HG03060 (cell line): Measurements from ENCODE around the gene CD28.
"Not testable (repeated sequence)": the region's sequence is repeated elsewhere in the genome, so short reads cannot be mapped to it uniquely, and the experiment has no call there.

Source experiments
- ATAC-seq: cut with Tn5 transposase; IDR thresholded peaks from one replicate; pipeline ENCODE4 v1.9.1; 2021; ENCODE audit warnings: low read depth, moderate number of reproducible peaks; ENCODE audit not compliant: unreplicated experiment

The CD28 gene

GRCh38 chr2:203780231-203780630, 73.8 kb downstream of the CD28 start:
- no peak for ATAC-seq

- no peak for ATAC-seq
Measured at GRCh38 chr2:203781151-203781550, 74.7 kb downstream of the CD28 start.

DNA sequence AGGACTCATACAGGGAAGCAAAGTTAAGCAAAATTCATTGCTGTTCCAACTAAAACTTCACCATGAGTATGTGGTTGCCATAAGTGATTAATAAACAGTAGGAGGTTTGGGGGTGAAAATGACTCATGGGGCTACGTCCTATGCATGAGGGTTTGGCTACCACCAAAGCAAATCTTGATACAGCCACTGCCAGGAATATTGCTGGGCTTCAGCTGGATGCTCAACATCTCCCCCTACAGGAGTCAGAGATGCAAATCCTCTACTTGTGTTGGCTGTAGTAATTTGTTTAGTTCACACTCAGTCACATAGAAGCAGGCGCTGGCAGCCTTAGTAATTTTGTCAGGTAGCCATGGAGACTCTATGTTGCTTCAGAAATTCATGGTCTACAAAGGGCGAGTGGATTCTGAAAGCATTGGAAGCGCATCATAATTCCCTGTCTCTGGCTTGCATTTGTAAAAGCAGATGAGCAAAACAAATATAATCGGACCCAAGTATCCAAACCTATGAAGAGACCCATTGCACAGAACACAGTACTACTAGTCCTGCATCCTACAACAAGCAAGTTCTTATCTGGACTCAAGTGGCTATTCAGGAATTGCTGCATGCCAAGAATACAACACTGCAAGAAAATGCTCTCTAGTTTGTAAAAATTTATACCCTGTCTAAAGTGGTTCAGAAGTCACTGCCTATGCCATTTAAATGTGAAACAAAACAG, 76.0 kb downstream of the CD28 start:
- ATAC-seq, result no peak

DNA sequence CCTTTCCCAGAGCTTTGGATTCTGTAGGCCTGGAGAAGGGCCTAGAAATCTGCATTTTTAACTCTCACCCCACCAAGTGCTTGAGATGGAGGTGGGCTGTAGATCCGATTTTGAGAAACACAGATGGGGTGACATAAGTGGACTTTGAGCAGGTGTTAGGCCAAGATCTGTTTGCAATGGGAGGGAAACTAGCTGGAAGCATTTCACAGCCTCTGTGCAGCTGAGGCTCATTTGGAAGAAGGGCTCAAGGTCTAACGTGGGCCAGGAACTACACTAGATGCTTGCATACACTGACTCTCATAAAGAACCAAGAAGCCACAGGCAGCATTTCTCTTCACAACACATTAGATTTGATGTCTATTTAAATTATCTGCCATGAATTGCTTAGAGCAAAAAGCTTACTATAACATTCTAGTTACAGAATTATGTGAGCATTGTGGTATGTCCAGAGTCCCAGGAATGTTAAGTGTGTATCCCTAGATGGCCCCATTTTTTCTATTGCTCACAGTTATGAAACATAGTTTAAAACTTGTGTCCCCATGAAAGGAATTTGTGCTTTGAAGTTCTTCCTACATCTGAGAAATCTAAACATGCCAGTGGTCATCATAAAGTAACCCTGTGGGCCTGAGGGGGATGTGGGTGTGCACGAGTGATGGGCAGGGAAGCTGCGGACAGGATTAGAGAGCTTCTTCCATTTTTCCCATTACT, 77.2 kb downstream of the CD28 start:
- ATAC-seq, result no peak

DNA sequence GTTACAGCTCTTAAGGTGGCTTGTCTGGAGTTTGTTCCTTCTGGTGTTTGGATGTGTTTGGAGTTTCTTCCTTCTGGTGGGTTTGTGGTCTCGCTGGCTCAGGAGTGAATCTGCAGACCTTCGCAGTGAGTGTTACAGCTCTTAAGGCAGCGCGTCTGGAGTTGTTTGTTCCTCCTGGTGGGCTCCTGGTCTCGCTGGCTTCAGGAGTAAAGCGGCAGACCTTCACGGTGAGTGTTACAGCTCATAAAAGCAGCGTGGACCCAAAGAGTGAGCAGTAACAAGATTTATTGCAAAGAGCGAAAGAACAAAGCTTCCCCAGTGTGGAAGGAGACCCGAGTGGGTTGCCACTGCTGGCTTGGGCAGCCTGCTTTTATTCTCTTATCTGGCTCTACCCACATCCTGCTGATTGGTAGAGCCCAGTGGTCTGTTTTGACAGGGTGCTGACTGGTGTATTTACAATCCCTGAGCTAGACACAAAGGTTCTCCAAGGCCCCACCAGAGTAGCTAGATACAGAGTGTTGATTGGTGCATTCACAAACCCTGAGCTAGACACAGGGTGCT, 78.4 kb downstream of the CD28 start:
- ATAC-seq, result not testable (repeated sequence)

- ATAC-seq, result not testable (repeated sequence)
Measured at GRCh38 chr2:203785391-203786110, 79.1 kb downstream of the CD28 start.

- ATAC-seq, result no peak
Measured at GRCh38 chr2:203786549-203787351, 80.3 kb downstream of the CD28 start.

DNA sequence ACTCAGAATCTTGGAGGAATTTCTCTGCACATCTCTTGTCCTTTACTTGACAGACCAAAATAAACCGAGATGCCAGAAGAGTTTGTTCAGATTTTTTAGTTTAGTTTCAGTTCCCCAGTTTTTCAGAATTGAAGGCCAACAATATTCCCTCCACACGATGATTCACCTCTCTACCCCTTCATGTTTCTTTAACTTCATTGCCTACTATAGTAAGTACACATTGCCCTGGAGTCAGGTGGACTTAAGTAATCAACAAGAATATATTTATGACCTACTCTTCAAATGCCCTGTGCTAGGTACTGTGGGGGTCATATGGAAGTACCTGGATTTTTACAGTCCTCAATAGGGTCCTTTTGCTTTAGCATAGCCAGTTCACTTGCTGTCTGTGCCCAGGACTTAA, 81.5 kb downstream of the CD28 start:
- no peak for ATAC-seq
